ELF-1 (cell line): ENCODE results near the gene STRADA.

Experiments used
- DNase-seq: peaks from one replicate; pipeline ENCODE4 v3.0.0-alpha.2; 2016; ENCODE audit warnings: low read depth, low spot score

The STRADA gene

GRCh38 chr17:63701456-63701820 lies 40.2 kb downstream of the STRADA start:
- DNase-seq = no peak

GRCh38 chr17:63700528-63701455 lies 40.8 kb downstream of the STRADA start:
- DNase-seq = peak; percentile 64

GRCh38 chr17:63699638-63700527 lies 41.7 kb downstream of the STRADA start, which contains the start of gene LIMD2:
LIMD2 (minus strand) TSS chr17:63700125; CDS start chr17:63699298, 827 bp downstream.
- DNase-seq = peak; percentile 47

- DNase-seq = peak; percentile 49
These were observed 42.5 kb downstream of the STRADA start for GRCh38 chr17:63698886-63699637.

- no peak for DNase-seq
These were observed 43.2 kb downstream of the STRADA start for GRCh38 chr17:63698381-63698885.

GRCh38 chr17:63697341-63698286 lies 44.0 kb downstream of the STRADA start:
- peak; percentile 61 for DNase-seq

GRCh38 chr17:63696381-63696961 lies 45.1 kb downstream of the STRADA start:
- DNase-seq = peak; percentile 81

- DNase-seq = no peak
These were observed 45.7 kb downstream of the STRADA start for GRCh38 chr17:63695889-63696288.

- no peak for DNase-seq
These were observed 46.4 kb downstream of the STRADA start for GRCh38 chr17:63694950-63695773.

- DNase-seq = peak; percentile 61
These were observed 47.2 kb downstream of the STRADA start for GRCh38 chr17:63694229-63694949.

- no peak for DNase-seq
These were observed 48.0 kb downstream of the STRADA start for GRCh38 chr17:63693411-63694113.

- DNase-seq = no peak
These were observed 49.3 kb downstream of the STRADA start for GRCh38 chr17:63692195-63692816.

- no peak for DNase-seq
These were observed 52.1 kb downstream of the STRADA start for GRCh38 chr17:63689479-63689878.

- no peak for DNase-seq
These were observed 53.1 kb downstream of the STRADA start for GRCh38 chr17:63688396-63689020.

GRCh38 chr17:63686138-63686685 lies 55.4 kb downstream of the STRADA start:
- DNase-seq = no peak

- no peak for DNase-seq
These were observed 56.0 kb downstream of the STRADA start for GRCh38 chr17:63685578-63685977.
